GM18502 (cell line): ENCODE data around the gene CLMN.
A peak's percentile ranks its signal among the peaks of the same experiment; 100 is the strongest.

Source experiments
- ATAC-seq: cut with Tn5 transposase; IDR thresholded peaks from one replicate; pipeline ENCODE4 v1.9.1; 2021; ENCODE audit warnings: mild to moderate bottlenecking; ENCODE audit not compliant: unreplicated experiment, poor library complexity

The CLMN gene, protein sequence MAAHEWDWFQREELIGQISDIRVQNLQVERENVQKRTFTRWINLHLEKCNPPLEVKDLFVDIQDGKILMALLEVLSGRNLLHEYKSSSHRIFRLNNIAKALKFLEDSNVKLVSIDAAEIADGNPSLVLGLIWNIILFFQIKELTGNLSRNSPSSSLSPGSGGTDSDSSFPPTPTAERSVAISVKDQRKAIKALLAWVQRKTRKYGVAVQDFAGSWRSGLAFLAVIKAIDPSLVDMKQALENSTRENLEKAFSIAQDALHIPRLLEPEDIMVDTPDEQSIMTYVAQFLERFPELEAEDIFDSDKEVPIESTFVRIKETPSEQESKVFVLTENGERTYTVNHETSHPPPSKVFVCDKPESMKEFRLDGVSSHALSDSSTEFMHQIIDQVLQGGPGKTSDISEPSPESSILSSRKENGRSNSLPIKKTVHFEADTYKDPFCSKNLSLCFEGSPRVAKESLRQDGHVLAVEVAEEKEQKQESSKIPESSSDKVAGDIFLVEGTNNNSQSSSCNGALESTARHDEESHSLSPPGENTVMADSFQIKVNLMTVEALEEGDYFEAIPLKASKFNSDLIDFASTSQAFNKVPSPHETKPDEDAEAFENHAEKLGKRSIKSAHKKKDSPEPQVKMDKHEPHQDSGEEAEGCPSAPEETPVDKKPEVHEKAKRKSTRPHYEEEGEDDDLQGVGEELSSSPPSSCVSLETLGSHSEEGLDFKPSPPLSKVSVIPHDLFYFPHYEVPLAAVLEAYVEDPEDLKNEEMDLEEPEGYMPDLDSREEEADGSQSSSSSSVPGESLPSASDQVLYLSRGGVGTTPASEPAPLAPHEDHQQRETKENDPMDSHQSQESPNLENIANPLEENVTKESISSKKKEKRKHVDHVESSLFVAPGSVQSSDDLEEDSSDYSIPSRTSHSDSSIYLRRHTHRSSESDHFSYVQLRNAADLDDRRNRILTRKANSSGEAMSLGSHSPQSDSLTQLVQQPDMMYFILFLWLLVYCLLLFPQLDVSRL

DNA sequence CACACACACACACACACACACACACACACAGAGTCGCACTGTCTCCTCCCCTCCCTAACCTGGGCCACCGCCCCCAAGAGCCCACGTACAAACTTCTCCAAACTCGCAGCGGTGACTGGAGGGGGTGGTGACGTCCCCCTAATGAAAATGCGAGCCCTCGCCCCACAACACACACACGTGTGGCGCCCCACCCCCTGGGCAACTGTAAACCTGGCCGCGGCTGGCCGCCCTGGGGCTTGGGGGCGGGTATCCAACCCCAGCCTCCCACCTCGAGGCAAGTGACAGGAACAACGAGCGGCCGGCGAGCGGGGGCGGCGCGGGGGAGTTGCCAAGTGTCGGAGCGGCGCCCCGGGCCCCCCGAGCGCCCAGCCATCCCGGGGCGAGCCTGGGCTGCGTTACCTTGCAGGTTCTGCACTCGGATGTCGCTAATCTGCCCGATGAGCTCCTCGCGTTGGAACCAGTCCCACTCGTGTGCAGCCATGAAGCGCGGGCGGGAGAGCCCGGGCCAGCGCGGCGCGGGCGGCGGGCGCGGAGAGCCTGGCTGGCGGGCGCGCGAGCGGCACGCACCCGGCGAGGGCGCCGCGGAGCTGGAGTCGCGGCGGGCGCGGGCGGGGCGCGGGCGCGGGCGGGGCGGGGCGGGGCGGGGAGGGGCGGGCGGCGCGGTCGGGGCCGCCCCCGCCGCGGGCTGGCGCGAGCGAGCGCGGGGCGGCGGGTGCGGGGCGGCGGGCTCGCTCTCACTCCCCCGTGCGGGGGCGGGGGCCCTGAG is at the start of gene CLMN:
TSS of gene CLMN (minus strand) at position 597 of the 766 bp plus-strand sequence. CDS start at position 481, 116 bp downstream.
- ATAC-seq: peak; percentile 47

DNA sequence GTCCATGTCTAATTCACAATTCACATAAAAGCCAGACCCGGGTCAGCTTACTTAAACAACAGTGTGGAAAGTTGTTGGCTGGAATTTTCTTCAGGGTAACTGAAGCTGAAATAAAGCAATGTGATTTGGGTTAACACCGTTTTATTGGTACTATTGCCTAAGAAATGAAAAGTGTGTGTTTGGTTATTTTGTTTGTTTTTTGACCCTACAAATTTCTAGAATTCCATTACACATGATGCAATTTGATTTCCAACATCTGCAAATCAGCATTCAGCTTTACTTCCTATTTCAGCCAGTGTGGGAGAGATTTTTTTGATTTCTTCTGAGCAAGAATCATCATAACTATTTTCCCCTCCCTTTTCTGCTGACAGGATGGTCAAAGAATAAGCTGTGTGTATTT is 45.7 kb upstream of the CLMN start:
- ATAC-seq: no peak

GRCh38 chr14:95364481-95365209 is 44.9 kb upstream of the CLMN start:
- ATAC-seq: no peak

DNA sequence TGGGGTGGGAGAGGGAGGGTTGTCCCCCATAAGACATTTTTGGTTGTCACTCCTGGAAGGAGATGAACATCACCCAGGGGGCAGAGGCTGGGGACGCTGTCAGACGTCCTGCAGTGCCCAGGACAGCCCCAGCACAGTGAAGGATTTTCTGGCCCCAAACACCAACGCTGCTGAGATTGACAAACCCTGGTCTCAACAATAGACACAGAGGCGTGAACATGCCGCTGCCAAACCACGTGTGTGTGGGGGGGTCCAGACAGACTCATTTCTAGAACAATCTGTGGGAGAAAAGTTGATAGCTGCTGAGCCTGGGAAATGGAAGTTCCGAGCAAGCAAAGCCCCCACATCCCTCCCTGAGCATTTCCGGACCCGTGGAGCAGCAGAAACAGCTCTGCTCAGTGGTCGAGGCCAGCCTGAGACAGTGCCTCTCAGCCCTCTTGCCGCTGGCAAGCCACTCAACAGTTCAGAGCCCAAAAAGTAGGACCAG is 43.8 kb upstream of the CLMN start:
- ATAC-seq: no peak

- no peak for ATAC-seq
These were observed 42.4 kb upstream of the CLMN start for GRCh38 chr14:95362138-95362494.

GRCh38 chr14:95361373-95362137 is 41.8 kb upstream of the CLMN start:
- peak; percentile 52 for ATAC-seq

DNA sequence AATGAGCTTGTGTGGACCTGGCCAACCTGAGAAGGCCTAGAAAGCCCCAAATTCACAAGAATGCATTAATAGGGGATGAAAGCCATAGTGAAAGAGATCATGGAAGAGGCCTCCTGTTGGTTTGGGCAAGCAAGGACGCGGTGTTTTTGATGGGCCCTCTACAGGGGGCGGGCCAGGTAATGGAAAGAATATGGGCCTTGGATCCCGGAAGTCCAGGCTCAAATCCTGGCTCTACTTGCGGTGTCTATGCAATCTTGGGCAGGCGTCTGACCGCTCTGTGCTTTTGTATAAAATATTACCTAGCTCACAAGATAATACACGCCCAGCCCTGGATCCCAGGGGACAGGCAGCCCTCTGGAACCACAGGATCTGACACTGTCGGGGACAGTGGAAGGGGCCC is 41.1 kb upstream of the CLMN start:
- no peak for ATAC-seq

GRCh38 chr14:95359994-95360826 is 40.5 kb upstream of the CLMN start:
- ATAC-seq: no peak

DNA sequence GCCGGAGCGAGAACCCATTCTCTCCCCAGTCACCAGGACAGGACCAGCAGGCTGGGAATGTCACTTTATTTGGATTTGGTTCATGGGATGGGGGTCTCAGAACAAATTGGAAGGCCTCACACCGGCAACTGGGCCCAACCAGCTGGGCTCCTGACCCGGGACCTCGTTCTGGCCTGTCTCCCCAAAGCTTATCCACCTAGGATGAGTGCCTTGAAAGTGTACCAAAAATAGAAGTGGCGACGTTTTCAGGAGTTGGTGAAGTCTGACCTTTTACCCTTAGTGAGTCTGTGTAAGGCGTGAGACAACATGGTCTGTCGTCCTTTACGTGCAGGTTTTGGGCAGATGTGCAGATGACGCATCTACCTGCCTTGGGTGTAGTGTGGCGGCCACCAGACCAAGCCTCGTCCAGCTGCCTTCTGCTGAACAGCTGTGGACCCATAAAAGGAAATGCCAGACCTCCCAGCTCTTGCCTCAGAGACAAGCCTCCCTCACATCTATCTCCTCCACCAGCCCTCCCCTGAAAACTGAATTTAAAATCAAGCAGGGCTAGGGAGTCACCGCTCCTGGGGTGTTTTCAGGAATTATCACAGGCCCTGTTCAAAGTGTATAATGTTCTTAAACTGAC is 36.6 kb upstream of the CLMN start:
- no peak for ATAC-seq

- no peak for ATAC-seq
These were observed 35.7 kb upstream of the CLMN start for GRCh38 chr14:95355422-95355821.

- no peak for ATAC-seq
These were observed 35.1 kb upstream of the CLMN start for GRCh38 chr14:95354834-95355233.

- no peak for ATAC-seq
These were observed 34.0 kb upstream of the CLMN start for GRCh38 chr14:95353664-95354063.

DNA sequence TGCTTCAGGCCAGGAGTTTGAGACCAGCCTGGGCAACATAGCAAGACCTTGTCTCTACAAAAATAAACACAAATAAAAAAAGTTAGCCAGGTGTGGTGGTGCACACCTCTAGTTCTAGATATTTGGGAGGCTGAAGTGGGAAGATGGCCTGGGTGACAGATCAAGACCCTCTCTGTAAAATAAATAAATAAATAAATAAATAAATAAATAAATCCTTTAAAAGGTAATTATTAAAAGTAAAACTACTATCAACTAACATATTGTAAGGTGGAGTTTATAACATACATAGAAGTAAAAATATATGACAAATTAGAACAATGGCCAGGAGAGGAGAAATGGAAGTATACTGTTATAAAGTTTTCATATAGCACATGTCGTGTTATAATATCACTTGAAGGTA is 33.3 kb upstream of the CLMN start:
- no peak for ATAC-seq

DNA sequence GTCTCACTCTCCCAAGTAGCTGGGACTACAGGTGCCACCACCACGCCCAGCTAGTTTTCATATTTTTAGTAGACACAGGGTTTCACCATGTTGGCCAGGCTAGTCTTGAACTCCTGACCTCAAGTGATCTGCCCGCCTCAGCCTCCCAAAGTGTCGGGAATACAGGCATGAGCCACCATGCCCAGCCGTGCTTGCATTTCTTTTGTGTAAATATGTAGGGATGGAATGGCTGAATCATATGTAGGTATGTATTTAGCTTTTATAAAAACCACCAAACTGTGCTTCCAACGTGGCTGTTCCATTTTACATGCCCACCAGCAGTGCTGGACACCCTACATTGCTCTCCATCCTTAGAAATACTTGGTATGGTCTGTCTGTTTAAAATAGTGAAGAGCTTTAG is 32.8 kb upstream of the CLMN start:
- no peak for ATAC-seq

DNA sequence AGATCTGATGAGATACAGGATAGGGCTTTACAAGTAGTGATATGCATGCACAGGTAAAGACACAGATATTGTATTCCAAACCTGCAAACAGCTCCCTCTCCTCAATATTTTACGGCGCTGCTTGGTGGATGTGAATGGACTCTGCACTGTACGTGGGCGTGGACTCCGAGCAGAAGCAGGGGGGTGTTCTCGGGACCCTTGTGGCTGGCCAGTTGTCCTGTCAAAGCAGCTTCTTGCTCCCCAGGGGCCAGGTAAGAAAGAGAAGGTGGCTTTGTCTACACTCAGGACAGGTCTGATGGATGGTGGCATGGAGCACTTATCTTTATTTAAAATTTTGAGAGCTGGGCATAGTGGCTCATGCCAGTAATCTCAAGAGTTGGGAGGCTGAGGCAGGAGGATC is 29.5 kb upstream of the CLMN start:
- no peak for ATAC-seq

DNA sequence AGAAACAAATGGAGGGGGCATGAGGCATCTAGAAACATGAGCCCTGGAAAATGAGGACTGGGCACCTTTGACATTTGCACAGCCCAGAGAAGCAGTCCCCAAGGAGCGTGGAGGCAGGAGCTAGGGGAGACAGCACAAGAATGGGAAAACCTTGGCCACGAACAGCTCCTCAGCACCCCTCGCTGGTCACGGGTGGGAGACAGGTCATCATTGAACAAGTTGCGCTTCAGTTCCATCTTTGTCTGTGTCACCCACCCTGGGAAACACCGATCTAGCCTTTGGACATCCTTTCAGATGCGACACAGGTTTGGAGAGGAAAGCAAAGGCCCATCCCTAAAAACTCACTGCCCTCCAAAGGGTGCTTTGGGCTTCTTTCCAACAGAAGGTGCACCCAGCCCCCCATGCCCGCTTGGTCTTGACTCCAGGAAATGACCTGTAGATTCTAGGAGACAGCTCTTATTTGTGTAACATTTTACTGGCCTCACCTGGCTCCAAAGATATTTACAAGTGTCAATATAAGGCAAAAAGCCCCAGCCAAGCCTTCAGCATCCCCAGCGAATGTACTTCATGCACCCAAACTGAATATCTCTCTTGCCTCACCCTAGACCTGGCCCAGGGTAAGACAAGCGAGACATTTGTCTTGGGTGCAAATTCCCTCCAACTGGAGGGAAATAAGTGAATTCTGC is 28.8 kb upstream of the CLMN start:
- no peak for ATAC-seq

DNA sequence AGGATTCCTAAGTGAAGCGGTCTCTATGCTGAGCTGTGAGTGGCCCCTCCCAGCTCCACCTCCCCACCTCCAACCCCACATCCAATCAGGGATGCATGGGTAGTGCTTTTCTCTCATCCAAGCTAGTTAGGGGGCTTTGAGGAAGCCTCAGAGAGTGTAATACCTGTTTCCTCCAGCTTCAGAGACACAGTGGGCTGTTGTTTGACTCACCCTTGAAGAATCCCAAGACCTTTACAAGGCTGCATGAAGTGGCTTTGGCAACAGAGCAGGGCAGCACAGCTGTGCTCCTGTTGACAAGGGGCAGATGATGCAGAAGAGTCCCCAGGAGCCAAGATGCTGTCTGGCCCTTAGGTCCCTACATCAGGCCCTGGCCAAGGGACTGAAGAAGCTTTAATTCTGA is 27.1 kb upstream of the CLMN start:
- ATAC-seq: no peak
